H9 (cell line): ENCODE measurements around the gene NFASC. TPM values are rescaled to one million over a fixed set of nuclear protein-coding genes. Genes with fewer than 3 reads are reported as not detected.

Experiments used
- DNase-seq: peaks from one replicate; pipeline ENCODE4 v3.0.0-alpha.2; 2017
- H2AFZ ChIP-seq: one replicate; pipeline ENCODE4 v1.6.1; 2013; ENCODE audit warnings: mild to moderate bottlenecking, low read length, control low read depth, moderate library complexity
- H2AK5ac ChIP-seq: 2 replicates; pipeline ENCODE4 v1.6.1; 2013; ENCODE audit warnings: low read length, control low read depth, mixed read lengths; ENCODE audit not compliant: insufficient read length
- H2BK120ac ChIP-seq: one replicate; pipeline ENCODE4 v1.6.1; 2013; ENCODE audit warnings: low read depth, mild to moderate bottlenecking, low read length, control low read depth, inconsistent platforms; ENCODE audit not compliant: poor library complexity, severe bottlenecking
- H2BK12ac ChIP-seq: 2 replicates; pipeline ENCODE4 v1.6.1; 2013; ENCODE audit warnings: low read length, control low read depth, mixed read lengths, low read depth; ENCODE audit not compliant: insufficient read length
- H2BK15ac ChIP-seq: 2 replicates; pipeline ENCODE4 v1.6.1; 2013; ENCODE audit warnings: low read depth, low read length, control low read depth
- H2BK20ac ChIP-seq: one replicate; pipeline ENCODE4 v1.6.1; 2013; ENCODE audit warnings: low read depth, mild to moderate bottlenecking, low read length, control low read depth, inconsistent platforms; ENCODE audit not compliant: poor library complexity, severe bottlenecking
- H2BK5ac ChIP-seq: 2 replicates; pipeline ENCODE4 v1.6.1; 2013; ENCODE audit warnings: low read length, control low read depth, mixed read lengths; ENCODE audit not compliant: insufficient read length
- H3K14ac ChIP-seq: 2 replicates; pipeline ENCODE4 v1.6.1; 2013; ENCODE audit warnings: low read length, control low read depth; ENCODE audit not compliant: insufficient read depth
- H3K18ac ChIP-seq: 2 replicates; pipeline ENCODE4 v1.6.1; 2013; ENCODE audit warnings: low read depth, mild to moderate bottlenecking, mixed read lengths, low read length, control low read depth; ENCODE audit not compliant: insufficient read length
- H3K23ac ChIP-seq: 2 replicates; pipeline ENCODE4 v1.6.1; 2013; ENCODE audit warnings: low read length, control low read depth, mixed read lengths, low read depth; ENCODE audit not compliant: insufficient read length
- H3K23me2 ChIP-seq: 2 replicates; pipeline ENCODE4 v1.6.1; 2013; ENCODE audit warnings: low read depth, mild to moderate bottlenecking, mixed read lengths, low read length, control low read depth; ENCODE audit not compliant: insufficient read length, poor library complexity, severe bottlenecking
- H3K27ac ChIP-seq: 2 replicates; pipeline ENCODE4 v1.5.1; 2013; ENCODE audit warnings: low read length, control low read depth, mixed read lengths, low read depth; ENCODE audit not compliant: insufficient read length
- H3K27me3 ChIP-seq: 2 replicates; pipeline ENCODE4 v1.6.1; 2013; ENCODE audit warnings: low read length, control low read depth, inconsistent platforms; ENCODE audit not compliant: insufficient read depth
- H3K4ac ChIP-seq: 2 replicates; pipeline ENCODE4 v1.6.1; 2013; ENCODE audit warnings: low read depth, mild to moderate bottlenecking, control low read depth, inconsistent platforms, low read length, moderate library complexity
- H3K4me1 ChIP-seq: 2 replicates; pipeline ENCODE4 v1.6.1; 2013; ENCODE audit warnings: low read length, control low read depth, inconsistent platforms; ENCODE audit not compliant: insufficient read depth
- H3K4me2 ChIP-seq: 2 replicates; pipeline ENCODE4 v1.6.1; 2013; ENCODE audit warnings: low read length, control low read depth, mixed read lengths; ENCODE audit not compliant: insufficient read length, insufficient read depth
- H3K56ac ChIP-seq: 2 replicates; pipeline ENCODE4 v1.6.1; 2013; ENCODE audit warnings: low read depth, mild to moderate bottlenecking, mixed read lengths, low read length, control low read depth; ENCODE audit not compliant: insufficient read length
- H3K79me1 ChIP-seq: 2 replicates; pipeline ENCODE4 v1.6.1; 2013; ENCODE audit warnings: low read depth, mild to moderate bottlenecking, moderate library complexity, low read length, control low read depth, inconsistent platforms; ENCODE audit not compliant: insufficient read depth, poor library complexity, severe bottlenecking
- H3K79me2 ChIP-seq: 2 replicates; pipeline ENCODE4 v1.6.1; 2013; ENCODE audit warnings: low read length, control low read depth, inconsistent platforms; ENCODE audit not compliant: insufficient read depth
- H3K9ac ChIP-seq: 2 replicates; pipeline ENCODE4 v1.6.1; 2013; ENCODE audit warnings: low read length, control low read depth, mixed read lengths; ENCODE audit not compliant: insufficient read length; ENCODE audit errors: extremely low read depth
- H3K9me3 ChIP-seq: one replicate; pipeline ENCODE4 v1.6.1; 2013; ENCODE audit warnings: low read depth, low read length, inconsistent platforms; ENCODE audit not compliant: control insufficient read depth
- H3T11ph ChIP-seq: one replicate; pipeline ENCODE4 v1.6.1; 2013; ENCODE audit warnings: mild to moderate bottlenecking, low read length, control low read depth, inconsistent platforms
- H4K20me1 ChIP-seq: one replicate; pipeline ENCODE4 v1.6.1; 2013; ENCODE audit not compliant: control insufficient read depth, insufficient read length, insufficient read depth
- H4K5ac ChIP-seq: 2 replicates; pipeline ENCODE4 v1.6.1; 2013; ENCODE audit warnings: low read depth, mild to moderate bottlenecking, mixed read lengths, low read length, control low read depth; ENCODE audit not compliant: insufficient read length
- H4K8ac ChIP-seq: replicated peaks from 2 replicates; pipeline ENCODE4 v1.6.1; 2013; ENCODE audit warnings: low read length, control low read depth, mixed read lengths, low read depth; ENCODE audit not compliant: insufficient read length
- H4K91ac ChIP-seq: 2 replicates; pipeline ENCODE4 v1.6.1; 2013; ENCODE audit warnings: low read depth, mild to moderate bottlenecking, moderate library complexity, mixed read lengths, low read length, control low read depth; ENCODE audit not compliant: insufficient read length
- H3K27ac Mint-ChIP-seq, 3 experiments: 2 replicates in 2 of 3; 3 replicates in 1 of 3; pipeline ENCODE4 v1.8.0; 2020 to 2021; ENCODE audit warnings: mixed read lengths in 3 of 3, mild to moderate bottlenecking in 1 of 3, moderate library complexity in 1 of 3
- H3K27me3 Mint-ChIP-seq: 2 replicates; pipeline ENCODE4 v1.8.0; 2021; ENCODE audit warnings: low read depth, mild to moderate bottlenecking, moderate library complexity, mixed read lengths
- H3K36me3 Mint-ChIP-seq, 3 experiments: 2 replicates in 2 of 3; 3 replicates in 1 of 3; pipeline ENCODE4 v1.8.0; 2020 to 2021; ENCODE audit warnings: low read depth in 3 of 3, mixed read lengths in 3 of 3; ENCODE audit not compliant: insufficient read depth in 1 of 3
- H3K4me1 Mint-ChIP-seq, 2 experiments: 2 replicates each; pipeline ENCODE4 v1.8.0; 2020; ENCODE audit warnings: mixed read lengths in 2 of 2
- H3K4me3 Mint-ChIP-seq, 2 experiments: 2 replicates in 1 of 2; 3 replicates in 1 of 2; pipeline ENCODE4 v1.8.0; 2020 to 2021; ENCODE audit warnings: mild to moderate bottlenecking in 2 of 2, mixed read lengths in 2 of 2, moderate library complexity in 1 of 2
- H3K9me3 Mint-ChIP-seq, 2 experiments: 2 replicates in 1 of 2; 3 replicates in 1 of 2; pipeline ENCODE4 v1.8.0; 2020; ENCODE audit warnings: mild to moderate bottlenecking in 2 of 2, mixed read lengths in 2 of 2, moderate library complexity in 1 of 2
- WGBS: extraction: QIAGEN DNeasy Blood & Tissue Kit; methylation state at CpG from one replicate; pipeline ENCODE4 v1.1.7; 2013; ENCODE audit warnings: missing lambda C conversion rate, low lambda C conversion rate, mixed read lengths; ENCODE audit not compliant: insufficient read length; ENCODE audit errors: extremely low coverage; 5-methylcytosine and 5-hydroxymethylcytosine counted together
- total RNA-seq: library from RNA; stranded (reverse); gene quantifications from 2 replicates; pipeline ENCODE4 v1.2.1, GENCODE V29; 2021
- TF ChIP-seq, protein P1 (sequence below): fragments of 200-600 bp; sonication (generic); conservative IDR thresholded peaks from 3 replicates; pipeline ENCODE4 v1.8.0; 2021; ENCODE audit warnings: antibody characterized with exemption, mild to moderate bottlenecking

Gene NFASC
- total RNA-seq, 1 experiment from 2014 or later = 5.0 TPM

DNA sequence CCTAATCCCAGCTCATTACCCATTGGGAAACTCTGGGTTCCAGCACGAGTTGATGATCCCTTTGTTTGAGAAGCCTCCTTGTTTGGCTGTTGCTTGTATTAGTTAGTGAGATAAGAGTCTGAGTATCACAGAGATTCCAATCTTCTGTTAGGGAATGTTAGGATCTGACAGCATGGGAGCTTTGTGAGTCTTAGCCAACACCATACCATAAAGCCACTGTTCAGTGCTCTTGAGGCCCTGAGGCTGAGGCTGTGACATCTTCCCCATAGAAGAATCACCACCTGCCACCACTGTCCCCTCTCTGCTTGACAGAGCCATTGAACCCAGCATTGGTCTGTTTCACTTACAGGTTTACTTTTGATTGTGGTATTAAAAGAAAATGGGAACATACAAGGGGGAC, 29.3 kb upstream of the NFASC start:
- H3K9me3 Mint-ChIP-seq = no peaks in the 10 kb centered on the region; a peak in 1 of 5 replicates
- Histone ChIP-seq H3K79me1 (no peaks in the 10 kb centered on the region), H3T11ph (no peak overlapping the region), H3K56ac (no peak overlapping the region), H3K27ac (no peak overlapping the region), H3K14ac (no peak overlapping the region), H4K91ac (no peak overlapping the region), H3K9me3 (no peaks in the 10 kb centered on the region), H2AK5ac (no peak overlapping the region), H2BK20ac (no peak overlapping the region), H3K9ac (no peak overlapping the region), H3K23me2 (no peaks in the 10 kb centered on the region), H2BK120ac (no peak overlapping the region), H4K5ac (no peak overlapping the region), H2BK12ac (no peak overlapping the region), H3K79me2 (no peaks in the 10 kb centered on the region), H4K20me1 (no peaks in the 10 kb centered on the region), H3K4ac (no peak overlapping the region), H3K4me1 (no peaks in the 10 kb centered on the region), H2BK15ac (no peak overlapping the region), H3K23ac (no peak overlapping the region), H2AFZ (no peak overlapping the region), H3K18ac (no peak overlapping the region), H4K8ac (no peak overlapping the region), H3K27me3 (no peaks in the 10 kb centered on the region), H2BK5ac (no peak overlapping the region), H3K4me2 (no peak overlapping the region)
- peaks cover 7 to 17% of the 10 kb centered on the region in 2 experiments for H3K4me1 Mint-ChIP-seq
- H3K4me3 Mint-ChIP-seq = no peak overlapping the region
- H3K27me3 Mint-ChIP-seq = no peaks in the 10 kb centered on the region
- TF ChIP-seq, protein P1, sequence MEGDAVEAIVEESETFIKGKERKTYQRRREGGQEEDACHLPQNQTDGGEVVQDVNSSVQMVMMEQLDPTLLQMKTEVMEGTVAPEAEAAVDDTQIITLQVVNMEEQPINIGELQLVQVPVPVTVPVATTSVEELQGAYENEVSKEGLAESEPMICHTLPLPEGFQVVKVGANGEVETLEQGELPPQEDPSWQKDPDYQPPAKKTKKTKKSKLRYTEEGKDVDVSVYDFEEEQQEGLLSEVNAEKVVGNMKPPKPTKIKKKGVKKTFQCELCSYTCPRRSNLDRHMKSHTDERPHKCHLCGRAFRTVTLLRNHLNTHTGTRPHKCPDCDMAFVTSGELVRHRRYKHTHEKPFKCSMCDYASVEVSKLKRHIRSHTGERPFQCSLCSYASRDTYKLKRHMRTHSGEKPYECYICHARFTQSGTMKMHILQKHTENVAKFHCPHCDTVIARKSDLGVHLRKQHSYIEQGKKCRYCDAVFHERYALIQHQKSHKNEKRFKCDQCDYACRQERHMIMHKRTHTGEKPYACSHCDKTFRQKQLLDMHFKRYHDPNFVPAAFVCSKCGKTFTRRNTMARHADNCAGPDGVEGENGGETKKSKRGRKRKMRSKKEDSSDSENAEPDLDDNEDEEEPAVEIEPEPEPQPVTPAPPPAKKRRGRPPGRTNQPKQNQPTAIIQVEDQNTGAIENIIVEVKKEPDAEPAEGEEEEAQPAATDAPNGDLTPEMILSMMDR = no peak
- no peak for DNase-seq
- whole genome bisulfite sequencing = no CpG with 5 or more reads among the region's 1 CpG
- no peak overlapping the region for H3K27ac Mint-ChIP-seq
- no peaks in the 10 kb centered on the region for H3K36me3 Mint-ChIP-seq
